ENCODE measurements around the gene CHSY1. TPM values are rescaled to one million over a fixed set of nuclear protein-coding genes. Genes with fewer than 3 reads are reported as not detected.
"Not testable (repeated sequence)": the region's sequence is repeated elsewhere in the genome, so short reads cannot be mapped to it uniquely, and the experiment has no call there.

The CHSY1 gene
- total RNA-seq, 1 donor from 2014 or later = 28.0 TPM

DNA sequence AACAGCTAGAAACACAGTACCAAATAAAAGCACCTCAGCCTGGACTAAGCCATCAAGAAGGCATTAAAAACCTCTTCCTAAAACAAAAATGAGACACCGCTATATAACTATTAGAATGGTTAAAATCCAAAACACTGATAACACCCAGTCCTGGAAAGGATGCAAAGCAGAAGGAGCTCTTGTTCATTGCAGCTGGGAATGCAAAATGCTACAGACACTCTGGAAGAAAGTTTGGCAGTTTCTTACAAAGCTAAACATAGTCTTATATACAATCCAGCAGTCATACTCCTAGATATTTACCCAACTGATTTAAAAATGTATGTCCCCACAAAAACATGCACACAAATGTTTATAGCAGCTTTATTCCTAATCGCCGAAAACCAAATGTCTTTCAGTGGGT is 35.7 kb downstream of the CHSY1 start:
- H3K9me3 ChIP-seq = no peaks in the 10 kb centered on the region
- H3K27ac ChIP-seq = no peak overlapping the region
- intact Hi-C loops (cut with DNase I) = no loop called here

DNA sequence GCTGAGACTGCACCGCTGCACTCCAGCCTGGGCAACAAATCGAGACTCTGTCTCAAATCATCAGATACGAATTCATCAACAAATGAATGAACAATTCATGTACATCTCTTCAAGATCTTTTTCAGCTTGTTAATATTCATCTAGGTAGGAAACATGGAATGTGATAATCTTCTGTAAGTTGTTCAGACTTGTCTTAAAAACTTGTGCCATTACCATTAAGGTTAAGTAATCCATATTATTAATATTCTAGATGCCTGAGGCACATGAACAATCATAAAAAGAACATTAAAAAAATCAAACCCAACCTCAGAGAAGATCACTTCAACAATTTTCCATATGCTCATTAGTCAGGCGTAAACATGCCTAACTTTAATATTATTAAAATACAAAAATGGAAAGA is 36.2 kb downstream of the CHSY1 start:
- H3K27ac ChIP-seq = no peak overlapping the region
- H3K9me3 ChIP-seq = no peaks in the 10 kb centered on the region
- DNase-seq (ENCODE audit: extremely low spot score in 2 of 2) = no peak
- no peak for TF ChIP-seq POLR2AphosphoS5 (IDR thresholded peaks at IDR 0.05; ENCODE audit: insufficient read depth in 1 of 2, low read depth in 1 of 2)
- H3K4me1 ChIP-seq = peaks cover 49% of the 10 kb centered on the region
- H3K27me3 ChIP-seq = no peaks in the 10 kb centered on the region
- no peaks in the 10 kb centered on the region for H3K36me3 ChIP-seq
- intact Hi-C loops (cut with DNase I) = no loop called here
- no peak overlapping the region for H3K4me3 ChIP-seq

More for the DNA sequence above, 35.7 kb downstream of the CHSY1 start:
- no peaks in the 10 kb centered on the region for H3K36me3 ChIP-seq
- H3K4me1 ChIP-seq = peaks cover 49% of the 10 kb centered on the region
- no peak overlapping the region for H3K4me3 ChIP-seq
- TF ChIP-seq POLR2AphosphoS5 (IDR thresholded peaks at IDR 0.05; ENCODE audit: insufficient read depth in 1 of 2, low read depth in 1 of 2) (no peak), POLR2A (IDR thresholded peaks at IDR 0.05) (no peak)
- TF ChIP-seq, protein P1, sequence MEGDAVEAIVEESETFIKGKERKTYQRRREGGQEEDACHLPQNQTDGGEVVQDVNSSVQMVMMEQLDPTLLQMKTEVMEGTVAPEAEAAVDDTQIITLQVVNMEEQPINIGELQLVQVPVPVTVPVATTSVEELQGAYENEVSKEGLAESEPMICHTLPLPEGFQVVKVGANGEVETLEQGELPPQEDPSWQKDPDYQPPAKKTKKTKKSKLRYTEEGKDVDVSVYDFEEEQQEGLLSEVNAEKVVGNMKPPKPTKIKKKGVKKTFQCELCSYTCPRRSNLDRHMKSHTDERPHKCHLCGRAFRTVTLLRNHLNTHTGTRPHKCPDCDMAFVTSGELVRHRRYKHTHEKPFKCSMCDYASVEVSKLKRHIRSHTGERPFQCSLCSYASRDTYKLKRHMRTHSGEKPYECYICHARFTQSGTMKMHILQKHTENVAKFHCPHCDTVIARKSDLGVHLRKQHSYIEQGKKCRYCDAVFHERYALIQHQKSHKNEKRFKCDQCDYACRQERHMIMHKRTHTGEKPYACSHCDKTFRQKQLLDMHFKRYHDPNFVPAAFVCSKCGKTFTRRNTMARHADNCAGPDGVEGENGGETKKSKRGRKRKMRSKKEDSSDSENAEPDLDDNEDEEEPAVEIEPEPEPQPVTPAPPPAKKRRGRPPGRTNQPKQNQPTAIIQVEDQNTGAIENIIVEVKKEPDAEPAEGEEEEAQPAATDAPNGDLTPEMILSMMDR (IDR thresholded peaks at IDR 0.05) = no peak
- DNase-seq (ENCODE audit: extremely low spot score in 2 of 2) = no peak
- no peaks in the 10 kb centered on the region for H3K27me3 ChIP-seq

DNA sequence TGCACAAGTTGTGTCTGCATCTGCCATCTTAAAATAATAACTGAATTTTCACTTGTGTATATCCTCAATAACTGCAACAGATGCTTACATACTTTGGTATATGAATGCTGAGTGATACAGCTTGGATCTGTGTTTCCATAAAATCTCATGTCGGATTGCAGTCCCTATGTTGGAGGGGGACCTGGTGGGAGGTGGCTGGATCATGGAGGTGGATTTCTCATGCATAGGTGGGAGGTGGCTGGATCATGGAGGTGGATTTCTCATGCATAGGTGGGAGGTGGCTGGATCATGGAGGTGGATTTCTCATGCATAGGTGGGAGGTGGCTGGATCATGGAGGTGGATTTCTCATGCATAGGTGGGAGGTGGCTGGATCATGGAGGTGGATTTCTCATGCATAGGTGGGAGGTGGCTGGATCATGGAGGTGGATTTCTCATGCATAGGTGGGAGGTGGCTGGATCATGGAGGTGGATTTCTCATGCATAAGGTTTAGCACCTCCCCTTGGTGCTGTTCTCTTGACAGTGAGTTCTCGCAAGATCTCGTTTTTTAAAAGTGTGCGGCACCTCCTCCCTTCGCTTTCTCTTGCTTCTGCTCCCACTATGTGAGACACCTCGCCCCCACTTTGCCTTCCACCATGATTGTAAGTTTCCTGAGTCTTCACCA is 37.3 kb downstream of the CHSY1 start:
- H3K27ac ChIP-seq; DNase-seq (ENCODE audit: extremely low spot score in 2 of 2); H3K36me3 ChIP-seq; H3K27me3 ChIP-seq; intact Hi-C loops (cut with DNase I); H3K9me3 ChIP-seq; H3K4me3 ChIP-seq: not testable (repeated sequence)
- H3K4me1 ChIP-seq = peaks cover 56% of the 10 kb centered on the region

DNA sequence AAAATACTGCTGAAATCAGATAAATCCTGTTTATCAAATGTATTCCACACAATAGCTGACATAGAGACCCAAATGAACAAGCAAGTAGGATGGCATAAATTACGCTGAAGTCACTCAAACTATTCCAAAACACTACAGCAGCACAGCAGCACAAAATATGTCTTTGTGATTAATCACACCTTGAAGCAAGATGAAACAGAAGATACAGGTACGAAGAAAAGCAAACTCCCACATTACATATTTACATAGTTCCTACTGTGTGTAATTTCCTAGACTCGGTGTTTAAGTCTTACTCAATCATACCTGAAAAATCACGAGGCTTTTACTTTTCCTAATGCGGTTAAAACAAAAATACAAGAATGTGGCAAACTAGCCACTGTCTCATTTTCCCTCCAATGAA is 38.3 kb downstream of the CHSY1 start:
- Histone ChIP-seq H3K4me1 (peaks cover 66% of the 10 kb centered on the region), H3K9me3 (no peaks in the 10 kb centered on the region), H3K27ac (no peak overlapping the region), H3K36me3 (no peaks in the 10 kb centered on the region), H3K4me3 (no peak overlapping the region), H3K27me3 (no peaks in the 10 kb centered on the region)
- DNase-seq (ENCODE audit: extremely low spot score in 2 of 2) = no peak
- intact Hi-C loops (cut with DNase I) = no loop called here
- TF ChIP-seq, protein P1 (IDR thresholded peaks at IDR 0.05) = no peak
- no peak for TF ChIP-seq POLR2AphosphoS5 (IDR thresholded peaks at IDR 0.05; ENCODE audit: insufficient read depth in 1 of 2, low read depth in 1 of 2)
- no peak for TF ChIP-seq POLR2A (IDR thresholded peaks at IDR 0.05)

DNA sequence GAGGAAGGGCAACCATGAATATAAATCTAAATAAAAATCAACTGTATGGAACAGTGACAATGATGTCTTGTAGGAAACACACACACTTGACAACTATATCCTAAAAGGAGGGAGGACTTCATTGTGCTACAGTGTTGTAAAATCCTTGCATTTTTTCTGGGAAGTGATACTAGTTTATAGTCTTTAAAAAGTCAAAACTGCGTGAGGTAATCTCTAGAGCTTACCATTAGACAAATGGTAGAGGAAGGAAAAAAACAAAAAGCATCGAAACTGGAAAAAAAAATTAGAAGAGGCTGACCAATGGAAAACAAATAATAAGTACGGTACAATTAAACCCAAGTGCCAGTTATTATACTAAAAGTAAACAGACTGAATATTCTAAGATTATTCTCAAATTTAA is 38.7 kb downstream of the CHSY1 start:
- no peak overlapping the region for H3K27ac ChIP-seq
- H3K4me1 ChIP-seq = peaks cover 70% of the 10 kb centered on the region
- TF ChIP-seq POLR2A (IDR thresholded peaks at IDR 0.05) (no peak), POLR2AphosphoS5 (IDR thresholded peaks at IDR 0.05; ENCODE audit: insufficient read depth in 1 of 2, low read depth in 1 of 2) (no peak)
- TF ChIP-seq, protein P1 (IDR thresholded peaks at IDR 0.05) = no peak
- DNase-seq (ENCODE audit: extremely low spot score in 2 of 2) = no peak
- no peaks in the 10 kb centered on the region for H3K9me3 ChIP-seq
- no peaks in the 10 kb centered on the region for H3K36me3 ChIP-seq
- intact Hi-C loops (cut with DNase I) = no loop called here
- H3K27me3 ChIP-seq = no peaks in the 10 kb centered on the region
- no peak overlapping the region for H3K4me3 ChIP-seq

DNA sequence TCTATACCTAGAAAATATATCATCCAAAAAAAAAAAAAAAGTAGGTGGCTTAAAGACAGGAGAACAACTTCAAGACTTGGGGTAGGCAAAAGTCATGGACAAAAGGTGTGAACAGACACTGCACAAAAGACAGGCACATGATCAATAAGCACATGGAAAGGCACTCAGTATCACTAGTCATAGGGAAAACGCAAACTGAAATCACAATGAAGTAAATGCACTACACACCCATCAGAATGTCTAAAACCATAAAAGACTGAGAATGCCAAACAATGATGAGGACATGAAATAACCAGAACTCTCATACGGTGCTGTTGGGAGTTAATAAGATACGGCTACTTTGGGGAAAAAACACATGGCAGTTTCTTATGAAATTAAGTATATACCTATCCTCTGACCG is 40.0 kb downstream of the CHSY1 start:
- Histone ChIP-seq H3K36me3 (no peaks in the 10 kb centered on the region), H3K4me3 (no peak overlapping the region), H3K4me1 (peaks cover 74% of the 10 kb centered on the region), H3K27ac (no peak overlapping the region), H3K9me3 (no peaks in the 10 kb centered on the region), H3K27me3 (no peaks in the 10 kb centered on the region)
- intact Hi-C loops (cut with DNase I) = no loop called here
- TF ChIP-seq, protein P1 (IDR thresholded peaks at IDR 0.05) = no peak
- no peak for TF ChIP-seq POLR2A (IDR thresholded peaks at IDR 0.05)
- no peak for TF ChIP-seq POLR2AphosphoS5 (IDR thresholded peaks at IDR 0.05; ENCODE audit: insufficient read depth in 1 of 2, low read depth in 1 of 2)
- no peak for DNase-seq (ENCODE audit: extremely low spot score in 2 of 2)
